Measurements from ENCODE around the gene PDIA4. TPM values are rescaled to one million over a fixed set of nuclear protein-coding genes. Genes with fewer than 3 reads are reported as not detected.
"Not testable (repeated sequence)": the region's sequence is repeated elsewhere in the genome, so short reads cannot be mapped to it uniquely, and the experiment has no call there.

Gene PDIA4
- 100 to 1,000 TPM in 1 of 6 donors, 10 to 100 TPM in 5; 66.3 to 102 (median 78.2) TPM for polyA plus RNA-seq (ENCODE audit: low read depth in 6 of 6)

GRCh38 chr7:149028346-149029109 lies at the start of gene PDIA4:
Gene PDIA4 (minus strand): TSS chr7:149028505. CDS start chr7:149028408, 97 bp downstream.
- ATAC-seq (ENCODE audit: low read depth in 2 of 2) (peak; percentile 83 to 85), DNase-seq (peak; percentile 100)
- peaks cover 27 to 41% (median 39%) of the 10 kb centered on the region in 3 donors for H3K4me1 Mint-ChIP-seq
- no peaks in the 10 kb centered on the region for H3K9me3 Mint-ChIP-seq
- H3K36me3 Mint-ChIP-seq = no peaks in the 10 kb centered on the region
- H3K27ac Mint-ChIP-seq = peak within 1 kb of the TSS; percentile 85 to 98 (median 94)
- H3K27me3 Mint-ChIP-seq = no peaks in the 10 kb centered on the region
- peak within 1 kb of the TSS; percentile 90 to 96 (median 94) for H3K4me3 Mint-ChIP-seq

GRCh38 chr7:149077594-149077993 lies 49.3 kb upstream of the PDIA4 start:
- DNase-seq (no peak), ATAC-seq (ENCODE audit: low read depth in 2 of 2) (no peak)
- H3K27me3 Mint-ChIP-seq = no peaks in the 10 kb centered on the region
- H3K9me3 Mint-ChIP-seq = no peaks in the 10 kb centered on the region
- H3K4me3 Mint-ChIP-seq = no peak overlapping the region
- no peak overlapping the region for H3K27ac Mint-ChIP-seq
- H3K36me3 Mint-ChIP-seq = peaks cover 11 to 12% of the 10 kb centered on the region in 2 donors
- peaks cover 0 to 9% (median 4%) of the 10 kb centered on the region in 3 donors for H3K4me1 Mint-ChIP-seq

GRCh38 chr7:149075286-149075685 lies 47.0 kb upstream of the PDIA4 start:
- Mint-ChIP-seq H3K4me3 (no peak overlapping the region), H3K9me3 (no peaks in the 10 kb centered on the region), H3K27ac (peak overlapping the region in 2 of 6 donors; percentile 49 to 74), H3K36me3 (peaks cover 8 to 11% of the 10 kb centered on the region in 2 donors), H3K27me3 (no peaks in the 10 kb centered on the region), H3K4me1 (peaks cover 0 to 4% (median 0%) of the 10 kb centered on the region in 3 donors)
- ATAC-seq (ENCODE audit: low read depth in 2 of 2) = no peak
- DNase-seq = no peak

GRCh38 chr7:149074116-149074885 lies 46.0 kb upstream of the PDIA4 start:
- Mint-ChIP-seq H3K27me3 (no peaks in the 10 kb centered on the region), H3K9me3 (no peaks in the 10 kb centered on the region), H3K27ac (peak overlapping the region in 1 of 6 donors; percentile 16), H3K4me3 (peak overlapping the region in 1 of 8 donors; percentile 33), H3K4me1 (peaks cover 0 to 4% (median 0%) of the 10 kb centered on the region in 3 donors), H3K36me3 (peaks cover 8 to 11% of the 10 kb centered on the region in 2 donors)
- DNase-seq = no peak
- ATAC-seq (ENCODE audit: low read depth in 2 of 2) = no peak

GRCh38 chr7:149072438-149072775 lies 44.1 kb upstream of the PDIA4 start:
- ATAC-seq (ENCODE audit: low read depth in 2 of 2) = no peak
- Mint-ChIP-seq H3K36me3 (peaks cover 8 to 11% of the 10 kb centered on the region in 2 donors), H3K4me3 (peak overlapping the region in 1 of 8 donors; percentile 43), H3K27me3 (no peaks in the 10 kb centered on the region), H3K9me3 (no peaks in the 10 kb centered on the region), H3K4me1 (peaks cover 4 to 5% (median 4%) of the 10 kb centered on the region in 3 donors), H3K27ac (peak overlapping the region in 1 of 6 donors; percentile 31)
- no peak for DNase-seq

- Mint-ChIP-seq H3K4me3 (peak overlapping the region in 2 of 8 donors; percentile 43 to 52), H3K4me1 (peaks cover 4 to 5% (median 4%) of the 10 kb centered on the region in 3 donors), H3K36me3 (peaks cover 4 to 6% of the 10 kb centered on the region in 2 donors), H3K27ac (no peak overlapping the region), H3K27me3 (no peaks in the 10 kb centered on the region), H3K9me3 (no peaks in the 10 kb centered on the region)
- ATAC-seq (ENCODE audit: low read depth in 2 of 2) (peak; percentile 38 to 63), DNase-seq (no peak)
These were observed 43.5 kb upstream of the PDIA4 start for GRCh38 chr7:149071641-149072437.

- DNase-seq (no peak), ATAC-seq (ENCODE audit: low read depth in 2 of 2) (no peak)
- Mint-ChIP-seq H3K27ac (no peak overlapping the region), H3K36me3 (no peaks in the 10 kb centered on the region), H3K4me1 (peaks cover 0 to 5% (median 4%) of the 10 kb centered on the region in 3 donors), H3K4me3 (peak overlapping the region in 1 of 8 donors; percentile 34), H3K27me3 (no peaks in the 10 kb centered on the region), H3K9me3 (no peaks in the 10 kb centered on the region)
These were observed 42.9 kb upstream of the PDIA4 start for GRCh38 chr7:149071182-149071635.

- H3K27me3 Mint-ChIP-seq = no peaks in the 10 kb centered on the region
- ATAC-seq (ENCODE audit: low read depth in 2 of 2) (no peak), DNase-seq (no peak)
- no peaks in the 10 kb centered on the region for H3K9me3 Mint-ChIP-seq
- H3K4me1 Mint-ChIP-seq = peaks cover 0 to 7% (median 5%) of the 10 kb centered on the region in 3 donors
- H3K36me3 Mint-ChIP-seq = no peaks in the 10 kb centered on the region
- no peak overlapping the region for H3K27ac Mint-ChIP-seq
- H3K4me3 Mint-ChIP-seq = no peak overlapping the region
These were observed 42.2 kb upstream of the PDIA4 start for GRCh38 chr7:149070372-149071125.

GRCh38 chr7:149067869-149068268 lies 39.6 kb upstream of the PDIA4 start:
- Mint-ChIP-seq H3K4me1 (peaks cover 6 to 15% (median 14%) of the 10 kb centered on the region in 3 donors), H3K36me3 (no peaks in the 10 kb centered on the region), H3K27ac (peak overlapping the region in 3 of 6 donors; percentile 17 to 62 (median 24)), H3K27me3 (no peaks in the 10 kb centered on the region), H3K9me3 (no peaks in the 10 kb centered on the region), H3K4me3 (peak overlapping the region in 2 of 8 donors; percentile 39 to 73)
- ATAC-seq (ENCODE audit: low read depth in 2 of 2) (no peak), DNase-seq (no peak)

- Mint-ChIP-seq H3K4me1 (peaks cover 6 to 23% (median 18%) of the 10 kb centered on the region in 3 donors), H3K9me3 (no peaks in the 10 kb centered on the region), H3K4me3 (peak overlapping the region in 3 of 8 donors; percentile 18 to 65 (median 51)), H3K27me3 (no peaks in the 10 kb centered on the region), H3K27ac (peak overlapping the region in 2 of 6 donors; percentile 10 to 20), H3K36me3 (no peaks in the 10 kb centered on the region)
- ATAC-seq (ENCODE audit: low read depth in 2 of 2) = no peak
- no peak for DNase-seq
These were observed 35.2 kb upstream of the PDIA4 start for GRCh38 chr7:149063476-149063875.

- not testable (repeated sequence) for H3K36me3 Mint-ChIP-seq; H3K9me3 Mint-ChIP-seq; DNase-seq; H3K27me3 Mint-ChIP-seq; ATAC-seq (ENCODE audit: low read depth in 2 of 2)
- Mint-ChIP-seq H3K4me1 (peaks cover 6 to 19% (median 13%) of the 10 kb centered on the region in 3 donors), H3K4me3 (peak overlapping the region in 1 of 8 donors; percentile 65), H3K27ac (peak overlapping the region in 3 of 6 donors; percentile 44 to 63 (median 47))
These were observed 34.1 kb upstream of the PDIA4 start for GRCh38 chr7:149062217-149062899.

GRCh38 chr7:149060156-149060555 lies 31.9 kb upstream of the PDIA4 start:
- DNase-seq (no peak), ATAC-seq (ENCODE audit: low read depth in 2 of 2) (no peak)
- Mint-ChIP-seq H3K36me3 (no peaks in the 10 kb centered on the region), H3K27me3 (no peaks in the 10 kb centered on the region), H3K9me3 (no peaks in the 10 kb centered on the region), H3K27ac (peak overlapping the region in 3 of 6 donors; percentile 43 to 87 (median 83)), H3K4me1 (peaks cover 5 to 13% (median 10%) of the 10 kb centered on the region in 3 donors), H3K4me3 (peak overlapping the region in 1 of 8 donors; percentile 39)

All from naive B cell (primary cell).